ENCODE measurements around the gene SHISA7.

Gene SHISA7

DNA sequence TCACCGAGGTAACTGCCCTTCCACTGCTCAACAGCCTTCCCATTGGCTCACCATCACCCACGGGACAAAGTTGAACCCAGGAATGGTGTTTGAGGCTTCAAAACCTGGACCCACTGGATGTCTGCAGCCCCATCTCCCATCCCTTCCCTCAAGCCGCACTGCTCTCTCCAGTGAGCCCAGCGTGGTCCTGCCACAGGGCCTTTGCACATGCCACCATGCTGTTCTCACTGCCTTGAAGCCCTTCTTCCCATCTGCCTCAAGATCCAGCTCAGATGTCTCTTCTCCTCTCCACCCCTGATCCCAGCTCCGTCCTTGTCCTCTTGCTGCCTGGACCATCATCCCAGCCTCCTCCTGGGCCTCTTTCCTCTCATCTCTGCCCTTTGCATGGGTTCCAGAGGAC lies 4.0 kb downstream of the SHISA7 start:
- DNase-seq (ENCODE audit: extremely low read depth, low read depth) = no peak
- TF ChIP-seq, protein P1, sequence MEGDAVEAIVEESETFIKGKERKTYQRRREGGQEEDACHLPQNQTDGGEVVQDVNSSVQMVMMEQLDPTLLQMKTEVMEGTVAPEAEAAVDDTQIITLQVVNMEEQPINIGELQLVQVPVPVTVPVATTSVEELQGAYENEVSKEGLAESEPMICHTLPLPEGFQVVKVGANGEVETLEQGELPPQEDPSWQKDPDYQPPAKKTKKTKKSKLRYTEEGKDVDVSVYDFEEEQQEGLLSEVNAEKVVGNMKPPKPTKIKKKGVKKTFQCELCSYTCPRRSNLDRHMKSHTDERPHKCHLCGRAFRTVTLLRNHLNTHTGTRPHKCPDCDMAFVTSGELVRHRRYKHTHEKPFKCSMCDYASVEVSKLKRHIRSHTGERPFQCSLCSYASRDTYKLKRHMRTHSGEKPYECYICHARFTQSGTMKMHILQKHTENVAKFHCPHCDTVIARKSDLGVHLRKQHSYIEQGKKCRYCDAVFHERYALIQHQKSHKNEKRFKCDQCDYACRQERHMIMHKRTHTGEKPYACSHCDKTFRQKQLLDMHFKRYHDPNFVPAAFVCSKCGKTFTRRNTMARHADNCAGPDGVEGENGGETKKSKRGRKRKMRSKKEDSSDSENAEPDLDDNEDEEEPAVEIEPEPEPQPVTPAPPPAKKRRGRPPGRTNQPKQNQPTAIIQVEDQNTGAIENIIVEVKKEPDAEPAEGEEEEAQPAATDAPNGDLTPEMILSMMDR (IDR thresholded peaks at IDR 0.05; ENCODE audit: low read depth, low read length) = no peak

DNA sequence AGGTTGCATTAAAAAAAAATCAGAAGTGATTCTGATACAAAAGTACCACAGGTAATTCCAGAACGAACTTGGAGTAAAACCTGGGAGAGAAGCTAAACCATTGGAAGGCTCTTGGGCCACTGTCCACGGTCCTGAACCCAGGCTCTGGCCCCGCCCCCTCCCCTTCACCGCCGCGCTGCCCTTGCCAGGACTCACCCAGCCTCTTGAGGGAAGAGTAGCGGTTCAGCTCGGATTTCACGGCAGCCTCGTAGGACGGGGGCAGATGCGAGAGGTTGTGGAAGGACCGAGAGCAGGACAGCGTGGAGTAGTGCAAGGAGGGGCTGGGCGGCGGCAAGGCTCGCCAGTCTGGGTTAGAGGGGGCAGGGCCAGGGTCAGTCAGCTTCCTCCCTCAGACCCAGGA lies 5.7 kb downstream of the SHISA7 start:
- DNase-seq (ENCODE audit: extremely low read depth, low read depth) = no peak
- TF ChIP-seq, protein P1 (IDR thresholded peaks at IDR 0.05; ENCODE audit: low read depth, low read length) = no peak

DNA sequence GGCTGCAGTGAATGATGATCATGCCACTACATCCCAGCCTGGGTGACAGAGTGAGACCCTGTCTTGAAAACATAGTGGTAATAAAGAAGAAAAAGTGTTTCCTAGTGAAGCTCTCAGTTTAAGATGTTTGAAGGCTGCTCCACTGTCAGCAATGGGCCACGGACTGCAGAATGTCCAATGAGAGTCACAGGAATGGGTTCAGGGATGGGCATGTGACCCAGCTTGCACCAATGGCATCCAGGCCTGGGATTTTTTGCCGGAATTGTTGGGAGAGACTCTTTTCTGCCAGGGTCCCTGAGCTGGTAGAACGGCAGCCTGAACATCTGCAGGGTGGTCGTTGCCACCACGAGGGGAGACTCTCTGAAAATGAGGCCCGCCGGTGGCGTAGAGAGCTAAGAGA lies 6.3 kb downstream of the SHISA7 start:
- no peak for DNase-seq (ENCODE audit: extremely low read depth, low read depth)
- TF ChIP-seq, protein P1 (IDR thresholded peaks at IDR 0.05; ENCODE audit: low read depth, low read length) = no peak

DNA sequence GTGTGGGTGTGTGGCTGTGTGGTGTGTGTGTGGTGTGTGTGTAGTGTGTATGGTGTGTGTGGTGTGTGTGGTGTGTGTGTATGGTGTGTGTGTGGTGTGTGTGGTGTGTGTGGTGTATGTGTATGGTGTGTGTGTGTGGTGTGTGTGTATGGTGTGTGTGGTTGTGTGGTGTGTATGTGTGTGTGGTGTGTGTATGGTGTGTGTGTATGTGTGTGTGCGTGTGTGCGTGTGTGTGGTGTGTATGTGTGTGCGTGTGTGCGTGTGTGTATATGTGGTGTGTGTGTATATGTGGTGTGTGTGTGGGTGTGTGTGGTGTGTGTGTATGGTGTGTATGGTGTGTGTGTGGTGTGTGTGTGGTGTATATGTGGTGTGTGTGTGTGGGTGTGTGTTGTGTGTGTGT lies 8.1 kb downstream of the SHISA7 start:
- TF ChIP-seq, protein P1 (IDR thresholded peaks at IDR 0.05; ENCODE audit: low read depth, low read length) = no peak
- no peak for DNase-seq (ENCODE audit: extremely low read depth, low read depth)

DNA sequence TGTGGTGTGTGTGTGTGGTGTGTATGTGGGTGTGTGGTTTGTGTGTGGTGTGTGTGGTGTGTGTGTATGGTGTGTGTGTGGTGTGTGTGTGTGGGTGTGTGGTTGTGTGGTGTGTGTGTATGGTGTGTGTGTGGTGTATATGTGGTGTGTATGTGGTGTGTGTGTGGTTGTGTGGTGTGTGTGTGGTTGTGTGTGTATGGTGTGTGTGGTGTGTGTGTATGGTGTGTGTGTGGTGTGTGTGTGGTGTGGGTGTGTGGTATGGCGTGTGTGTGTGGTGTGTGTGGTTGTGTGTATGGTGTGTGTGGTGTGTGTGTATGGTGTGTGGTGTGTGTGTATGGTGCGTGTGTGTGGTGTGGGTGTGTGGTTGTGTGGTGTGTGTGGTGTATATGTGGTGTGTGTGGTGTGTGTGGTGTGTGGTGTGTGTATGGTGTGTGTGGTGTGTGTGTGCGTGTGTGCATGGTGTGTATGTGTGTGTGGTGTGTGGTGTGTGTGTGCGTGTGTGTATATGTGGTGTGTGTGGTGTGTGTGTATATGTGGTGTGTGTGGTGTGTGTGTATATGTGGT lies 8.7 kb downstream of the SHISA7 start:
- TF ChIP-seq, protein P1 (IDR thresholded peaks at IDR 0.05; ENCODE audit: low read depth, low read length) = no peak
- DNase-seq (ENCODE audit: extremely low read depth, low read depth) = no peak

DNA sequence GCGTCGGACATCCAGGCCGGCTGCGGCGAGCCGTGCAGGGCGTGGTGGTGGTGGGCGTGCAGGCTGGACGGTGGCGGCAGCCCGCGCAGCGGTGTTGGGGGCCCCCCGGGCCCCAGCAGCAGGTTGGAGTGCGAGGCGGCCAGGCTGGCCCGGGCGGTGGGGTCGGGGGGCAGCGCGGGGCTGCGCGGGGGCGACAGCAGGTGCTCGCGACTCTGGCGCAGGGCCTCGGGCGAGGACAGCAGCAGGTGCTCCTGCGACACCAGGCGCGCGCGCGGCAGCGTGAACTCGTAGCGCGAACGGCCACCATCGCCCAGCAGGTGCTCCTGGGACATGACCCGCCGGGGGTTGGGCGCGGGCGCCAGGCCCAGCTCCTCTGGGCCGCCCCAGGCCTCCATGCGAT lies 9.8 kb downstream of the SHISA7 start:
- TF ChIP-seq, protein P1 (IDR thresholded peaks at IDR 0.05; ENCODE audit: low read depth, low read length) = no peak
- no peak for DNase-seq (ENCODE audit: extremely low read depth, low read depth)

DNA sequence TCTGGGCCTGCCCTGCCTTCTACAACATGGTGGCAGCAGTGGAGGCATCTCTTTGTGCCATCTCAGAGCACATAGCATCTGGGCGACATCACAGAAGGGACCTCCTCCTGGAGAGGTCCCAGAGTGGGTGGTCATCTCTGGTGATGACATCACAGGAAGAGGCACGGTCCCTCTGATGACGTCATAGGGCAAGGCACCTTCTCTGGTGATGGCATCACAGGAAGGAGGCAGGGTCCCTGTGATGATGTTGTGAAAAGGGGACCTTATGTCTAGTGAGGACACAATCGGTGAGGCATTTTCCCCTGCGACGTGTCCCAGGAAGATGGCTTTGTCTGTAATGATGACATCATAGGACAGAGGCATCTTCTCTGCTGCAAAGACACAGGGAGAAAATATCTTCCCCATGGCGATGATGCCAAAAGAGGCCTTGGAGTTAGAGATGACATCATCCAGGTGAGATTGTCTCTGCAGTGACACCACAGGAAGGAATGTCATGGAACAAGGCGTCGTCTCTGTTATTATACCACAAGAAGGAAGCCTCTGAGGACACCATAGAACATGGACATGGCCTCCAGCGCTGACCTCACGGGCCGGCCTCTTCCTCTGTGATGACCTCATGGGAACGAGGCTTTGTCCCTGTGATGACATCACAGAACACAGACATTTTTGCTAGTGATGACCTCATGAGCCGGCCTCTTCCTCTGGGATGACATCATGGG lies 10.7 kb downstream of the SHISA7 start:
- TF ChIP-seq, protein P1 (IDR thresholded peaks at IDR 0.05; ENCODE audit: low read depth, low read length) = no peak
- DNase-seq (ENCODE audit: extremely low read depth, low read depth) = no peak

Data from AG09319 (cell line).